ENCODE data around the gene LHFPL4.

DNA sequence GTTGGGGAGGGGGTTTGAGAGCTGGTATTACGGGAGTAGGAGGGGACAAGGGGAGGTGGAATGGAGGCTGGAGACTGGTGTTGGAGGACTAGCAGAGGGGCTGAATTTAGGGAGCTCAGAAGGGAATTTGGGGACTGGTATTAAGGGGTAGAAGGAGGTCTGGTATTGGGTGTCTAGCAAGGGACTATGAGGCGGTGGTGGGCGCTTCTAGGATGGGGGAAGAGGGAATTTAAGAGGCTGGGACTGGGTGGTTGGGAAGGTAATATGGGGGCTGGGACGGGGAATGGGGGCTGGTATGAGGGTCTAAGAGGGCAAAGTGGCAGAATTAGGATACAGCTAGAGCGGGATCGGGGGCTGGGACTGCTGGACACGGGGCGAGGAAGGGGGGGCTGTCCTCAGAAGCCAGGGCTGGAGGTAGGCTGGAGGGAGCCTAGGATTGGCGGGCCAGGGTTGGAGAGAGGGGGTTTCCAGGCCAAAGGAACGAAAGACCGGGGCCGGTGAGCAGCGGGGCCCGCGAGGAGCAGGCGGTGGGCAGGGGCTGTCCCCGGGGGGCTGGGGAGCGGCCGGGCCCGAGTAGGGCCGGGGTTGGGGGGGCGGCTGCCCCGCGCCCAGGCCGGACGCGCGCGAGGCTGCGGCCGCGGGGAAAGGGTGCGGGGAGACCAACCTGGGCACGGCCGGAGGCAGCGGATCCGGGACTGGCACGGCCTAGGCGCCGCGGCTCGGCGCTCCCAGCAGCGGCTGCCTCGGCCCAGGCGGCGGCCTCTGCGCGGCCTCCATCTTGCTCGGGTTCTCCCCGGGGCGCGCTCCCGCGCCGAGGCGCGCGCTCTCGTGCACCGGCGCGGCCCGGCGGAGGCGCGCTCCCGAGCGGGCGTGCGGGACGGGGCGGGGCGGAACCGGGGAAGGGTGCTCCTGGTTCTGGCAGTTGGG lies at the start of gene LHFPL4:
- TF ChIP-seq HOXA7 (CRISPR knock-in tag; IDR thresholded peaks at IDR 0.05) (no peak), ZNF274 (CRISPR knock-in tag; IDR thresholded peaks at IDR 0.05) (no peak), ZNF747 (CRISPR knock-in tag; IDR thresholded peaks at IDR 0.05; ENCODE audit: borderline replicate concordance) (no peak), NCOR1 (IDR thresholded peaks at IDR 0.05; ENCODE audit: borderline replicate concordance, low read length) (no peak), TARDBP (CRISPR knock-in tag; IDR thresholded peaks at IDR 0.05) (no peak), NPAS2 (CRISPR knock-in tag; IDR thresholded peaks at IDR 0.05; ENCODE audit: borderline replicate concordance) (no peak), ZBTB34 (CRISPR knock-in tag; IDR thresholded peaks at IDR 0.05) (no peak), CTCF (CRISPR knock-in tag; IDR thresholded peaks at IDR 0.05) (no peak), JUND (CRISPR knock-in tag; IDR thresholded peaks at IDR 0.05) (no peak), CEBPG (CRISPR knock-in tag; IDR thresholded peaks at IDR 0.05) (no peak), RELA (CRISPR knock-in tag; IDR thresholded peaks at IDR 0.05) (no peak), KAT7 (CRISPR knock-in tag; IDR thresholded peaks at IDR 0.05; ENCODE audit: borderline replicate concordance) (no peak), NAIF1 (CRISPR knock-in tag; IDR thresholded peaks at IDR 0.05; ENCODE audit: borderline replicate concordance) (no peak)
- TF ChIP-seq, protein P1, sequence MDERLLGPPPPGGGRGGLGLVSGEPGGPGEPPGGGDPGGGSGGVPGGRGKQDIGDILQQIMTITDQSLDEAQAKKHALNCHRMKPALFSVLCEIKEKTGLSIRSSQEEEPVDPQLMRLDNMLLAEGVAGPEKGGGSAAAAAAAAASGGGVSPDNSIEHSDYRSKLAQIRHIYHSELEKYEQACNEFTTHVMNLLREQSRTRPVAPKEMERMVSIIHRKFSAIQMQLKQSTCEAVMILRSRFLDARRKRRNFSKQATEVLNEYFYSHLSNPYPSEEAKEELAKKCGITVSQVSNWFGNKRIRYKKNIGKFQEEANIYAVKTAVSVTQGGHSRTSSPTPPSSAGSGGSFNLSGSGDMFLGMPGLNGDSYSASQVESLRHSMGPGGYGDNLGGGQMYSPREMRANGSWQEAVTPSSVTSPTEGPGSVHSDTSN (CRISPR knock-in tag; IDR thresholded peaks at IDR 0.05) = no peak

Data from HepG2 (cell line).